Measurements from ENCODE around the gene THTPA.
"Not testable (repeated sequence)": the region's sequence is repeated elsewhere in the genome, so short reads cannot be mapped to it uniquely, and the experiment has no call there.

Gene THTPA

DNA sequence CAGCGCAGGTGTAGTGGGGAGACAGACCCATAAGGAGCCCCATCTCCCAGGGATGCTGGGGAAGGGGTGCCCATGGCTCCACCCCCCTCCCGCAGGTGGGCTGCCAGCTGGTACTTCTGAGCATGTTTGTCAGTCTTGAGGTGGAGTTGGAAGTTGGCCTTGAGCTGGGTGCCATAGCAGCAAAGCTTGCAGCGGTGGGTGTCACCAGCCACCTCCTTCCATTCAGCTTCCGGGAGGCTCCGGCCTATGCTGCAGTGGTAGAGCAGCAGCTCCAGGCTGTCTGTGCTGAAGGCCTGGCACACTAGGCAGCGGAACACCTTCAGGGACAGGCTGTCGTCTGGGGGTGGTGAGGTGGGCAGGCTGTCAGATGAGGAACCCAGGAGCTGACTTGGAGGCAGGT, 23.4 kb upstream of the THTPA start:
- H3K4me1 ChIP-seq (ENCODE audit: control insufficient read depth, insufficient read depth, low read length): peaks cover 6% of the 10 kb centered on the region
- WGBS, 2 experiments: 96% methylated on average over 7 of the region's 7 CpGs
- H3K9me3 ChIP-seq (ENCODE audit: control insufficient read depth, low read length): no peaks in the 10 kb centered on the region
- H3K4me3 ChIP-seq (ENCODE audit: insufficient read depth, low read depth, low read length): no peak overlapping the region
- no peak overlapping the region for H3K27ac ChIP-seq (ENCODE audit: insufficient read depth, low read depth, low read length, poor library complexity, severe bottlenecking)
- peaks cover 29% of the 10 kb centered on the region for H3K36me3 ChIP-seq (ENCODE audit: control insufficient read depth, insufficient read depth, low read length)
- H3K27me3 ChIP-seq (ENCODE audit: control insufficient read depth, insufficient read depth, low read length, poor library complexity, severe bottlenecking): no peaks in the 10 kb centered on the region

GRCh38 chr14:23533652-23534435, 22.2 kb upstream of the THTPA start:
- WGBS, 2 experiments: 95% methylated on average over 16 of the region's 16 CpGs
- H3K27me3 ChIP-seq (ENCODE audit: control insufficient read depth, insufficient read depth, low read length, poor library complexity, severe bottlenecking): no peaks in the 10 kb centered on the region
- peaks cover 17% of the 10 kb centered on the region for H3K4me1 ChIP-seq (ENCODE audit: control insufficient read depth, insufficient read depth, low read length)
- no peaks in the 10 kb centered on the region for H3K9me3 ChIP-seq (ENCODE audit: control insufficient read depth, low read length)
- no peak overlapping the region for H3K4me3 ChIP-seq (ENCODE audit: insufficient read depth, low read depth, low read length)
- no peak overlapping the region for H3K27ac ChIP-seq (ENCODE audit: insufficient read depth, low read depth, low read length, poor library complexity, severe bottlenecking)
- H3K36me3 ChIP-seq (ENCODE audit: control insufficient read depth, insufficient read depth, low read length): peaks cover 28% of the 10 kb centered on the region

- Histone ChIP-seq H3K36me3 (ENCODE audit: control insufficient read depth, insufficient read depth, low read length) (peaks cover 24% of the 10 kb centered on the region), H3K27me3 (ENCODE audit: control insufficient read depth, insufficient read depth, low read length, poor library complexity, severe bottlenecking) (no peaks in the 10 kb centered on the region), H3K9me3 (ENCODE audit: control insufficient read depth, low read length) (no peaks in the 10 kb centered on the region), H3K4me1 (ENCODE audit: control insufficient read depth, insufficient read depth, low read length) (peaks cover 27% of the 10 kb centered on the region), H3K4me3 (ENCODE audit: insufficient read depth, low read depth, low read length) (no peak overlapping the region), H3K27ac (ENCODE audit: insufficient read depth, low read depth, low read length, poor library complexity, severe bottlenecking) (no peak overlapping the region)
- 95% methylated on average over 4 of the region's 4 CpGs for WGBS, 2 experiments
Observed at GRCh38 chr14:23535943-23536342, 20.1 kb upstream of the THTPA start.

- no peaks in the 10 kb centered on the region for H3K27me3 ChIP-seq (ENCODE audit: control insufficient read depth, insufficient read depth, low read length, poor library complexity, severe bottlenecking)
- H3K4me1 ChIP-seq (ENCODE audit: control insufficient read depth, insufficient read depth, low read length): peaks cover 27% of the 10 kb centered on the region
- no peaks in the 10 kb centered on the region for H3K9me3 ChIP-seq (ENCODE audit: control insufficient read depth, low read length)
- H3K27ac ChIP-seq (ENCODE audit: insufficient read depth, low read depth, low read length, poor library complexity, severe bottlenecking): no peak overlapping the region
- WGBS, 2 experiments: 97 to 98% methylated on average over 1 of the region's 2 CpGs
- H3K4me3 ChIP-seq (ENCODE audit: insufficient read depth, low read depth, low read length): no peak overlapping the region
- peaks cover 24% of the 10 kb centered on the region for H3K36me3 ChIP-seq (ENCODE audit: control insufficient read depth, insufficient read depth, low read length)
Observed at GRCh38 chr14:23536494-23536893, 19.6 kb upstream of the THTPA start.

- not testable (repeated sequence) for H3K27me3 ChIP-seq (ENCODE audit: control insufficient read depth, insufficient read depth, low read length, poor library complexity, severe bottlenecking); H3K4me3 ChIP-seq (ENCODE audit: insufficient read depth, low read depth, low read length); H3K27ac ChIP-seq (ENCODE audit: insufficient read depth, low read depth, low read length, poor library complexity, severe bottlenecking); H3K9me3 ChIP-seq (ENCODE audit: control insufficient read depth, low read length)
- Histone ChIP-seq H3K36me3 (ENCODE audit: control insufficient read depth, insufficient read depth, low read length) (peaks cover 23% of the 10 kb centered on the region), H3K4me1 (ENCODE audit: control insufficient read depth, insufficient read depth, low read length) (peaks cover 27% of the 10 kb centered on the region)
- 78 to 79% methylated on average over 6 of the region's 6 CpGs for WGBS, 2 experiments
Observed at GRCh38 chr14:23536906-23537305, 19.2 kb upstream of the THTPA start.

DNA sequence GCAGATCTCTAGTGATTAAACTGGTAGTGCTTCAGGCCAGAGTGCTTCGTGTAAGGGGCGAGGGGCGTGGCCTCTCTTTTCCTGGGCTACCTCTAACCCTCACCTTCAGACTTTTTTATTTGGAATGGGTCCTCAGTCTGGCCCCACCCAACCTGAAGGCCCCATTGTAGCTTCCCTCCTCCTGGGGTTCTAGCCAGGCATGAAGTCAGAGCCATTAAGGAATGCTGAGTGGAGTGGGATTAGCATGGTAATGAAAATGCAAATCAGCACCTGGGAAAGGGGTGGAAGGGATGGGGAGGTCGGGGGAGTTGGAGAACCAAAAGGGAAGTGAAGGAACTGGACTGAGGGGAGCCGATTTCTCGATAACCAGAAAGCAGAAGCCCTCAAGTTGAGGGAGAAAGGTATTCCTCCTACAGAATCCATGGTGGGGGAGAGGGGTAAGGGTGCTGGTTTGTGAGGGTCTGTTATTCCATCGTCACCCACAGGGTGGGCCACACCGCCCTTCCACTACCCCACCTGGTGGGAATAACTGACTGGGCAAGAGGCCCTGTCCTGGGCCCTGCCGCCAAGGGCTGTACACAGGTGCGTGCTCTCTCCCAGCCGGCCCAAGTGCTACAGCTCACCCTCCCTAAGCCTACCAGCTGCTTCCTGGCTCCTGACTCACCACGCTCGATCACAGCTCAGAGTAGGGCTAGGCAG, 18.6 kb upstream of the THTPA start:
- H3K27me3 ChIP-seq (ENCODE audit: control insufficient read depth, insufficient read depth, low read length, poor library complexity, severe bottlenecking): no peaks in the 10 kb centered on the region
- H3K9me3 ChIP-seq (ENCODE audit: control insufficient read depth, low read length): no peaks in the 10 kb centered on the region
- H3K4me3 ChIP-seq (ENCODE audit: insufficient read depth, low read depth, low read length): no peak overlapping the region
- WGBS, 2 experiments: 21 to 28% methylated on average over 13 of the region's 13 CpGs
- H3K4me1 ChIP-seq (ENCODE audit: control insufficient read depth, insufficient read depth, low read length): peaks cover 27% of the 10 kb centered on the region
- H3K27ac ChIP-seq (ENCODE audit: insufficient read depth, low read depth, low read length, poor library complexity, severe bottlenecking): no peak overlapping the region
- H3K36me3 ChIP-seq (ENCODE audit: control insufficient read depth, insufficient read depth, low read length): peaks cover 17% of the 10 kb centered on the region

DNA sequence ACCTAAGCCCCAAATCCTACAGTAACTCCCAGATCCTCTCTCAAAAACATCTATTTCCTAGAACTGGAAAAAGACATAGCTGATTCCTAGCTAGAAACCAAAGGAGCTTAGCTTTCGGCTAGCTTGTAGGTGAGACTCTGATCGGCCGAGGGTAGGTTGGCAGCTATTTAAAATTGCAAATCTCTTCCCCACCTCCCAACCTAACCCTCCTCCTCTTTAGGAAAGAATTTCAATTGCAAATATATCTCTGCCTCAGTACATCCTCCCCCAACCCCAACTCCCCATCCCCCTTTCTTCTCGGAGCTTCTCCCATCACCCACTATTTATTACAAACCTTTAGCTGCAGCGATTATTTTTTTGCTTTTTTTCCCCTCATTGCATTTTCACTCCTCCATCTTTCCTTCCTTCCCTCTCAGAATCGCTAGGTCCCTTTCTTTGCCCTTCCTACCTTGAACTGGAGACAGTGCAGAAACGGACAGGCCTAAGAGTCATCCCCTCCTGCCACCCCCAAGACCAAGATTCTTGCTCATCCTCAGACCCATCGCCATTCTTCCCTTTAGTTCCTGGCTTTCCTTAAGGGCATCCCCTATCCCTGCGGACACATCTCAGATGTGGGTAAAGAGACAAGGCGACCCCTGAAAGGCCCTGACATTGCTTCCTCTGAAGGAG, 17.9 kb upstream of the THTPA start:
- H3K4me3 ChIP-seq (ENCODE audit: insufficient read depth, low read depth, low read length): no peak overlapping the region
- peak overlapping the region; percentile 64 for H3K27ac ChIP-seq (ENCODE audit: insufficient read depth, low read depth, low read length, poor library complexity, severe bottlenecking)
- H3K36me3 ChIP-seq (ENCODE audit: control insufficient read depth, insufficient read depth, low read length): peaks cover 12% of the 10 kb centered on the region
- WGBS, 2 experiments: 14 to 18% methylated on average over 10 of the region's 10 CpGs
- peaks cover 27% of the 10 kb centered on the region for H3K4me1 ChIP-seq (ENCODE audit: control insufficient read depth, insufficient read depth, low read length)
- no peaks in the 10 kb centered on the region for H3K9me3 ChIP-seq (ENCODE audit: control insufficient read depth, low read length)
- H3K27me3 ChIP-seq (ENCODE audit: control insufficient read depth, insufficient read depth, low read length, poor library complexity, severe bottlenecking): no peaks in the 10 kb centered on the region

DNA sequence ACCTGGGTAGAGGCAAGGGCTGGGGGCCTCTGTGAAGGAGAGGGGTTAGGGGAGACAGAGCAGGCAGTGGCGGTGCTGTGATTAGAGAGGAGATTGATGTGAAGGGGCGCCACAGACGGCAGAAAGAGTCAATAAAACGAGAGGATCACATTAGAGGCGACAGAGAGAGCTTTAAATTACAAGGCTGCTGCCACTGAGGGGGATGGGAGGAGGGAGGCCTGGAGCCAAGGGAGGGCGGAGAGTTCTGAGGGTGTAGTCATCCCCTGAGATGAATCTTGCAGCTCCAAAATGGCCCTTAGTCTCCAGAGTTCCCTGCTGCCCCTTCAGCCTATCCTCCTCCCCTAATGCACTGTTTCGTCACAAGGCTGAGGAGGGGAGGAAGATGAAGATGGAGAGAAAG, 17.3 kb upstream of the THTPA start:
- H3K27me3 ChIP-seq (ENCODE audit: control insufficient read depth, insufficient read depth, low read length, poor library complexity, severe bottlenecking): no peaks in the 10 kb centered on the region
- H3K4me1 ChIP-seq (ENCODE audit: control insufficient read depth, insufficient read depth, low read length): peaks cover 27% of the 10 kb centered on the region
- peak overlapping the region; percentile 64 for H3K27ac ChIP-seq (ENCODE audit: insufficient read depth, low read depth, low read length, poor library complexity, severe bottlenecking)
- WGBS, 2 experiments: 11 to 18% methylated on average over 7 of the region's 7 CpGs
- H3K4me3 ChIP-seq (ENCODE audit: insufficient read depth, low read depth, low read length): no peak overlapping the region
- H3K9me3 ChIP-seq (ENCODE audit: control insufficient read depth, low read length): no peaks in the 10 kb centered on the region
- peaks cover 7% of the 10 kb centered on the region for H3K36me3 ChIP-seq (ENCODE audit: control insufficient read depth, insufficient read depth, low read length)

GRCh38 chr14:23539248-23540140, 16.6 kb upstream of the THTPA start:
- no peaks in the 10 kb centered on the region for H3K27me3 ChIP-seq (ENCODE audit: control insufficient read depth, insufficient read depth, low read length, poor library complexity, severe bottlenecking)
- no peaks in the 10 kb centered on the region for H3K9me3 ChIP-seq (ENCODE audit: control insufficient read depth, low read length)
- no peak overlapping the region for H3K4me3 ChIP-seq (ENCODE audit: insufficient read depth, low read depth, low read length)
- peaks cover 28% of the 10 kb centered on the region for H3K4me1 ChIP-seq (ENCODE audit: control insufficient read depth, insufficient read depth, low read length)
- peak overlapping the region; percentile 64 for H3K27ac ChIP-seq (ENCODE audit: insufficient read depth, low read depth, low read length, poor library complexity, severe bottlenecking)
- WGBS, 2 experiments: 31 to 32% methylated on average over 10 of the region's 10 CpGs
- H3K36me3 ChIP-seq (ENCODE audit: control insufficient read depth, insufficient read depth, low read length): no peaks in the 10 kb centered on the region
